ENCODE results near the gene ZDHHC11B.
"Not testable (repeated sequence)": the region's sequence is repeated elsewhere in the genome, so short reads cannot be mapped to it uniquely, and the experiment has no call there.

ZDHHC11B gene

GRCh38 chr5:715636-716035, 68.9 kb downstream of the ZDHHC11B start:
- not testable (repeated sequence) for DNase-seq (ENCODE audit: low spot score)

GRCh38 chr5:714215-715118, 70.1 kb downstream of the ZDHHC11B start:
- DNase-seq (ENCODE audit: low spot score), result not testable (repeated sequence)

- not testable (repeated sequence) for DNase-seq (ENCODE audit: low spot score)
Measured at GRCh38 chr5:713686-714085, 70.8 kb downstream of the ZDHHC11B start.

DNA sequence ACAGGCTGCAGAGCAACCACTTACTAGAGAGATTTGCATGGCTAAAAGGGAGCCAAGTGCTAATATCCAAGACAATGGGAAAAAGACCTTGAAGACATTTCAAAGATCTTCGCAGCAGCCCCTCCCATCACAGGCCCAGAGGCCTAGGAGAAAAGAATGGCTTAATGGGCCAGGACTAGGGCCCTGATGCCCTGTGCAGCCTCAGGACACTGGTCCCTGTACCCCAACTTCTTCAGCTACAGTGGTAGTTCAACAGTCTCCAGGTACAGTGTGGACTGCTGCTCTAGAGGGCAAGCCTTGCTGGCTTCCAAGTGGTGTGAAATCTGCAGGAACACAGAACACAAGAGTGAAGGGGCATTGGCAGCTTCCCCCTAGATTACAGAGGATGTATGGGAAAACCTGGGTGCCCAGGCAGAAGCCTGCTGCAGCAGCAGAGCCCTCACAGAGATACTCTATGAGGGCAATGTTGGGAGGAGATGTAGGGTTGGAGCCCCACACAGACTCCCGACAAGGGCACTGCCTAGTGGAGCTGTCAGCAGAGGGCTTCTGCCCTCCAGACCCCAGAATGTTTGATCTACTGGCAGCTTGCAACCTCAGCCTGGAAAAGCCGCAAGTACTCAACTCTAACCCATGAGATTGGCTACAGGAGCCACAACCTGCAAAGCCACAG, 75.5 kb downstream of the ZDHHC11B start:
- not testable (repeated sequence) for DNase-seq (ENCODE audit: low spot score)

GRCh38 chr5:708374-708773, 76.2 kb downstream of the ZDHHC11B start:
- DNase-seq (ENCODE audit: low spot score), result not testable (repeated sequence)

- DNase-seq (ENCODE audit: low spot score), result not testable (repeated sequence)
Measured at GRCh38 chr5:706127-706526, 78.4 kb downstream of the ZDHHC11B start.

DNA sequence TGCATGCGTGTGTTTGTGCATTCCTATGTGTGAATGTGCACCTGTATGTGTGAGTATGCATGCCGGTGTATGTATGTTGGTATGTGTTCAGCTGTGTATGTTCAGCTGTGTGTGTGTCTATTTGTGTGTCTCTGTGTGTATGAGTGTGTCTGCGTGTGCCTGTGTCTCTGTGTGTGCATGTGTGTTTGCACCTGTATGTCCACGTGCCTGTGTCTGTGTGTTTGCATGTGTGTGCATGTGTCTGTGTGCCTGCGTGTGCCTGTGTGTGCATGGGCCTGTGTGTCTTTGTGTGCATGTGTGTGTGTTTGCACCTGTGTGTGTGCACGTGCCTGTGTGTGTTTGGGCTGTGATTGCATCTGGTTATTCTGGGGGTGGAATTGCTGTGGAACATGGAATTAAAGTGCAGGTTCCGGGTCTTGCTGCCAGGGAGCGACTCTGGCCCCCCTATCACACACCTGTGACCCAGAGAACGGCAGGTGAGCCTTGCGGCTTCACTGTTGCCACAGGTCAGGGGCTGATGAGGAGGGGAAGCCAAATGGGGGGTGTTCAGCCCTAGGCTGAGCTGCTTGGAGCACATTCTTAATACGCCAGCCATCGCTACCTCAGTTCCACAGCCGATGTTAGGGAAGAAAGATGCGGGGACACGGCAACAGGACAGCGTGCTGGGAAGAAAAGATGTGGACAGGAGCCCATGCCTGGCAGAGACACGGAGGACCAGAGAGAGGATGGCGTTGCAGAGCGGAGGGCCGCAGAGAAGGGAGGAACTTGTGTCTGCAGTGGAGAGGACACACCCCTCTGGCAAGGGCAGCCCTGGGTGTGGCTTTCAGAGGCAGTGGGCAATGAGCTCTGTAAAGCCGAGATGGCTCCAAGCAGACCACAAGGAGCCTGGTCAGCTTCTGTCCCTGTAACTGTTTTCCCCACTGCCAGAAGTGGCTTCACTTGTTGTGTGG, 87.5 kb downstream of the ZDHHC11B start:
- not testable (repeated sequence) for DNase-seq (ENCODE audit: low spot score)

- not testable (repeated sequence) for DNase-seq (ENCODE audit: low spot score)
Measured at GRCh38 chr5:696191-696590, 88.3 kb downstream of the ZDHHC11B start.

DNA sequence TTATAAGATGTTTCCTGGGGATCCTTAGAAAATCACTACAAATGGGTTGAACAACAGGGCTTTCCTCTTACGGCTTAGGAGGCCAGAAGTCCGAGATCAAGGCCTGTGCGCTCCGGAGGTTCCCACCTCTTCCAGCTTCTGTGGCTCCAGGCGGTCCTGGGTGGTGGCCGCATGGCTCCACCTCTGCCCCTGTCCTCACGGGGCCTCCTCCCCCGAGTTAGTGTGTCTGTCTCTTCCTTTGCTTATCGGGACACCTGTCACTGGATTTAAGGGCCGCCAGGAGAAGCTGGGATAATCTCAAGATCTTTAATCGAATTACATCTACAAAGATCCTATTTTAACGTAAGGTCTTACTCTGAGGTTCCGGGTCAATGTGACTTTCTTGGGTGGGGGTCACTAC, 89.1 kb downstream of the ZDHHC11B start:
- DNase-seq (ENCODE audit: low spot score), result not testable (repeated sequence)

GRCh38 chr5:694042-694431, 90.5 kb downstream of the ZDHHC11B start:
- DNase-seq (ENCODE audit: low spot score), result not testable (repeated sequence)

DNA sequence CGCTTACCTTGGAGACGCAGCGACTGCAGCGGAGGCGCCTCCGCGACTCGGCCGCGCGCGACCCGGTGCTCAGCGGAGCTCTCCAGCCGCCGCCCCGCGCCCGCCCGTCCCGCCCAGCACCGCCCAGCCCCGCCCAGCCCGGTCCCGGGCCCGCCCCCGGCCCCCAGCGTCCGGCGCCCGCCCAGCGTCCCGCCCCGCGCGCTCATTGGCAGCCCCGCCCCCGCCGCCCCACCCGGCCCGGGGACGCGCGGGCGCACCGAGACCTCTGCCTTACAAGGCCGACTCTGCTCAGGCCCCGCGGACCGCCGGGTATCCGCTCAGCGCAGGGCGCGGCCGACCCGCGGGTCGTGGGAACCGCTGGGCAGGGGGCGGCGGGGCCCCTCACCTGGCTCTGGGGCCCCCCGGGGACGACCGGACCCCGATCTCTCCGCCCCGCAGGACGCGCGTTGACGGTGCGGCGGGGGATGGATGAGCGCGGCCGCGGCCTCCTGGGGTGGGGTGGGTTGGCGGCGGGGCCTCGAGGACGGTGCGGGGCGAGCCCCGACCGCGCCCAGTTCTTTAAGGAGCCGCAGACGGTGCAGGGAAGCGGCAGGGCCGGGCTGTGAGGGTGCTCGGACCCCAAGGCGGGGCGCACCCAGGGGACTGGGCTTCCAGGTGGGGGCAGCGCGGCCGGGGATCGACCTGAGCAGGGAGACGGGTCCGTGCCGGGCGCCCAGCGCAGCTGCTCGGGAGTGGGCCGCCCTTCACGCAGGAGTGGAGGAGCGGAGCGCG, 91.1 kb downstream of the ZDHHC11B start, which contains the start of gene TPPP:
Gene TPPP (minus strand): TSS at position 82 of the 771 bp plus-strand sequence. CDS start 15,292 bp downstream, outside the sequence.
- DNase-seq (ENCODE audit: low spot score), result peak; percentile 85

DNA sequence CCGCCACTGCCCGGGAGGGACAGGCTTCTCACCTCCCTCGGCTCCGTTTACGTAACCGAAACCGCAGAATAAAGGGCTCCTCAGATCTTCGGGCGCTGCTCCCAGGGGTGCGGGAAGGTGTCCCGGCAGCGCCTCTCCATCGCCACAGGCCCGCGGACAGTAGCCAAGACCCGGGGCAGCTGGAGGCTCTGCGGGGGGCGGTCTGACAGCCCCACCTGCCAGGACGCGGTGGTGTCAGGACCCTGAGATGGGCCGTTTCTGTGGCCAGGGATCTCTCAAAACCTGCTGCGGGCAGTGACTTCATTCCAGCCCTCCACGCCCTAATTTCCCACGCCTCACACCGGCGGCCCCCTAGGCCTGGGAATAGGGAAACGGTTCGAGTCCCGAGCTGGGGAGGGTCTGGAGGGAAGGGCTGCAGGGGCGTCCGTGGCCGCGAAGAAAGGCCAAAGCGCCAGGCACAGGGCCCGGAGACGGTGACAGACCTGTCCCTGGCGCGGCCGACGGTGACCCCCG, 91.9 kb downstream of the ZDHHC11B start:
- DNase-seq (ENCODE audit: low spot score), result not testable (repeated sequence)

DNA sequence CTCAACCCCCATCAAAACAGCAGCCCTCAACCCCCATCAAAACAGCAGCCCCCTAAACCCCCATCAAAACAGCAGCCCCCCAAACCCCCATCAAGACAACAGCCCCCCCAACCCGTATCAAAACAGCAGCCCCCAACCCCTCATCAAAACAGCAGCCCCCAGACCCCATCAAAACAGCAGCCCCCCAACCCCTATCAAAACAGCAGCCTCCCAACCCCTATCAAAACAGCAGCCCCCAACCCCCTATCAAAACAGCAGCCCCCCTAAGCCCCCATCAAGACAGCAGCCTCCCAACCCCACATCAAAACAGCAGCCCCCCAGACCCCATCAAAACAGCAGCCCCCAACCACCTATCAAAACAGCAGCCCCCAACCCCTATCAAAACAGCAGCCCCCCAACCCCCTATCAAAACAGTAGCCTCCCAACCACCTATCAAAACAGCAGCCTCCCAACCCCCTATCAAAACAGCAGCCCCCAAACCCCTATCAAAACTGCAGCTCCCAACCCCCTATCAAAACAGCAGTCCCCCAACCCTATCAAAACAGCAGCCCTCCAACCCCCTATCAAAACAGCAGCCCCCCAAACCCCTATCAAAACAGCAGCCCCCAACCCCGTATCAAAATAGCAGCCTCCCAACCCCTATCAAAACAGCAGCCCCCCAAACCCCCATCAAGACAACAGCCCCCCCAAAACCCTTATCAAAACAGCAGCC, 92.6 kb downstream of the ZDHHC11B start:
- no peak for DNase-seq (ENCODE audit: low spot score)

GRCh38 chr5:691049-691448, 93.5 kb downstream of the ZDHHC11B start:
- DNase-seq (ENCODE audit: low spot score), result not testable (repeated sequence)

DNA sequence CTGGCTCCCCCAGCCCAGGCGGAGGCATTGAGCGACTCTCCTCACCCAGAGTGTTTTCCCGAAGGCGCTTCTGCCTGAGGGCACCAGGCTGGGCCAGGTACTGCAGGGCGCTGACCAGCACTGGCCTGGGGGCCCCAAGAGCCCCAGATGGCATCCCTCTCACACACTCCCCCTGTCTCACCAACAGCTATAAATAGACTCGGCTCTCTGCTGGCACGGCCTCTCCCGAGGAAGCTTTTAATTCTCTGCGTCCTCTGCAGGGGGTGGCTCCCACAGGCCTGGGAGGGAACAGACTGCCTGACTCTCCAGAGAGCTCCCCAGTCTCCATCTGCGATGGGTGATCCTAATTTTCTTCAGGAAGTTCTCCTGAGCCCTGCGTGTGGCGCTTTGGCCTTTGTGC, 94.2 kb downstream of the ZDHHC11B start:
- not testable (repeated sequence) for DNase-seq (ENCODE audit: low spot score)

DNA sequence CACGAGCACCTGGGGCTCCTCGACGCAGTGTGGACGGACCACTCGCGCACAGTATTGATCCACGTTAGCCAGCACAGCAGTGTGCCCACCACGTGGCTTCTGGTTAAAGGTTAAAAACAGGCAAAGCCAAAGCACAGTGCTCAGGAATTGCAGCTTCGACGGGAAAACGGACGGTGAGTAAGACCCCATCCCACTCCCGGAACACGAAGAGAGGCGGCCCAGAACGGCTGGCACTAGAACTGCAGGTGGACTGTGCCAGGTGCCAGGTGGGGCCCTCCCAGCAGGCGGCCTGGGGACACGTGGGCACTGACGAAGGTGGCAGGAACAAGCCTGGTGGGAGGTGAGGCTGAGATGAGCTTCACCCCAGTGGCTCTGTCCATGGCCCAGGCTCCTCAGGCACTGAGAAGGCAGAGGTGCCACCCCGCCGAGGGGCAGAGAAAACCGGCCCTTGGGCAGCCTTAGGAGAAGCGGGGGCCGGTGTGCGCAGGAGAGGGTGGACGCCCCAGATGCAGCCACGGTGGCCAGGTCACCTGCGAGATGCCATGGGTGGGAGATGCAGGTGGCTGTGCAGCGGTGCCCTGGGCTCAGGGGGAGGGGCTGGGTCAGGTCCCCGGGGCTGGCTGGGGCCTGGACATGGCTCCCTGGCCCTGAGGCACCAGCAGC, 96.0 kb downstream of the ZDHHC11B start:
- not testable (repeated sequence) for DNase-seq (ENCODE audit: low spot score)

- DNase-seq (ENCODE audit: low spot score), result not testable (repeated sequence)
Measured at GRCh38 chr5:686936-687335, 97.6 kb downstream of the ZDHHC11B start.

DNA sequence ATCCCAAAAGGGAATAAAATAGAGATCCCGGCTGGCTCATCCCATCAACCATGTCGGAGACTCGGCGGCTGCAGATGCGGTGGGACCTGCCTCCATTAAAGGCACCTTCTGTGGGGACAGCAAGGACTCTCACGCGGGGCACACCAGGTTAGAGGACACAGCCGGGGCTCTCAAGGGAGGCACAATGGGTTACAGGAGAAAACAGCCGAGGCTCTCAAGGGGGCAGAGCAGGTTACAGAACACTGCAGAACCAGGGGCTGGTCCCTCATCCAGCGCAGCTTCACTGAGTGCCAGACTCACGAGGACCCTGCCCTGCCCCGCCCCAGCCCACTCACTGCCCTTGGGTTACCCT, 98.4 kb downstream of the ZDHHC11B start:
- not testable (repeated sequence) for DNase-seq (ENCODE audit: low spot score)

Data from kidney tubule cell (primary cell).